ENCODE measurements around the gene IMMT.
"Not testable (repeated sequence)": the region's sequence is repeated elsewhere in the genome, so short reads cannot be mapped to it uniquely, and the experiment has no call there.

IMMT gene

GRCh38 chr2:86225581-86225980, 30.3 kb upstream of the IMMT start:
- peak; percentile 37 for DNase-seq

- no peak for DNase-seq
Measured at GRCh38 chr2:86224645-86225355, 29.5 kb upstream of the IMMT start.

GRCh38 chr2:86223927-86224560, 28.8 kb upstream of the IMMT start:
- DNase-seq = no peak

- DNase-seq = no peak
Measured at GRCh38 chr2:86223140-86223926, 28.1 kb upstream of the IMMT start.

GRCh38 chr2:86221066-86221684, 25.9 kb upstream of the IMMT start:
- peak; percentile 61 for DNase-seq

GRCh38 chr2:86219896-86220295, 24.6 kb upstream of the IMMT start:
- no peak for DNase-seq

GRCh38 chr2:86218124-86218523, 22.9 kb upstream of the IMMT start:
- DNase-seq = no peak

- no peak for DNase-seq
Measured at GRCh38 chr2:86216575-86217555, 21.6 kb upstream of the IMMT start.

- no peak for DNase-seq
Measured at GRCh38 chr2:86214503-86214832, 19.2 kb upstream of the IMMT start.

- DNase-seq = no peak
Measured at GRCh38 chr2:86213699-86214502, 18.6 kb upstream of the IMMT start.

GRCh38 chr2:86213056-86213455, 17.8 kb upstream of the IMMT start:
- DNase-seq = no peak

GRCh38 chr2:86211796-86212188, 16.5 kb upstream of the IMMT start:
- DNase-seq = no peak

GRCh38 chr2:86211033-86211795, 16.0 kb upstream of the IMMT start:
- DNase-seq = no peak

- DNase-seq = no peak
Measured at GRCh38 chr2:86204458-86204857, 9.2 kb upstream of the IMMT start.

GRCh38 chr2:86203614-86204013, 8.4 kb upstream of the IMMT start:
- no peak for DNase-seq

GRCh38 chr2:86202702-86203101, 7.4 kb upstream of the IMMT start:
- no peak for DNase-seq

- DNase-seq = no peak
Measured at GRCh38 chr2:86202336-86202692, 7.1 kb upstream of the IMMT start.

GRCh38 chr2:86201671-86202335, 6.5 kb upstream of the IMMT start:
- no peak for DNase-seq

- not testable (repeated sequence) for DNase-seq
Measured at GRCh38 chr2:86200564-86200963, 5.3 kb upstream of the IMMT start.

GRCh38 chr2:86199834-86200177, 4.5 kb upstream of the IMMT start:
- DNase-seq = no peak
